Measurements from ENCODE around the gene RASSF8.

The RASSF8 gene

DNA sequence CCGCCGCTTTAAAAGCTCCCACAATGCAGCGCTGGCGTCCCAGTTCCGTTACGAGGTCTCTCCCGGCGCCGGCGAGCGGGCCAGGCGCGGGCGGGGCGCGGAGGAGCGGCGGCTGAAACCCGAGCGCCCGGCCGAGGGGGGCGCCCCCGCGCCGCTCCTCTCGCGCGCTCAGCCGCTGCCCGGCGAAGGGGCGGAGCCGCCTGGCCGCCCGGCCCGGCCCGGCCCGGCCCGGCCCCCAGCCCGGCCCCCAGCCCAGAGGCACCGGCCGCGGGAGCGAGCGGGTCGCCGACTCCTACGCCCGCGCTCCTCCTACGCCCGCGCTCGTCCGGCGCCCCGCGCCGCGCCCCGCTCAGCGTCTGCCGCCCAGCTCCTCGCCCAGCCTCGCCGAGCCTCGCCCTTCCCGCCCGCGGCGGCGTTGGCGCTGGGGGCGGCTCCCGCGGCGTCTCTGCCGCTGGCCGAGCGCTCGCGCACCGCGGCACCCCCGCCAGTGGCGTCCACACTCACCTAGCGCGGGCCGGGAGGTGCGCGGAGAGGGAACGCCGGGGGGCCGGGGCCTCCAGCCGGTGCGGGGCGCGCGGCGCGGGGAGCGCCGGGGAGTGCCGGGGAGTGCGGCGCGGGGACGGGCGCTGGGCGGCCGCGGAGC is at the start of gene RASSF8:
TSS of gene RASSF8 (plus strand) at position 255 of the 643 bp plus-strand sequence. CDS start 96,662 bp downstream, outside the sequence.
- no peak for DNase-seq

DNA sequence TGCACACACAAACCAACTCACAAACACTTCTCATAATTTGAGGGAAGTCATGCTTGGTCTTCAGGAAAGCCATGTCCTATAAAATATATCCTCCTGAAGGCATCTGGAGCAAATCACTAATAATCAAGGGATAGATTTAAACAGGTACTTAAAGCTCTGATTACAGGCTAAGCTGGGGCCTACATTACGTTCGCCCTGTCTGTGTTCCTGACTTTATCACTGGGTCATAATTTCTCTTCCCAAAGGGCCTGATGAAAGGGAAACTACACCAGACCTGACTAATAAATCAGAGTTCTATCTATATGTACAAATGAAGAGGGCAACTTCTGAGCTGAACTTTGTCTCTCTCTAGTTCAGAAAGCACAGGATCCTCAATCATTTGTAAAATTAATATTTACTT is 43.9 kb upstream of the RASSF8 start:
- DNase-seq, result no peak

DNA sequence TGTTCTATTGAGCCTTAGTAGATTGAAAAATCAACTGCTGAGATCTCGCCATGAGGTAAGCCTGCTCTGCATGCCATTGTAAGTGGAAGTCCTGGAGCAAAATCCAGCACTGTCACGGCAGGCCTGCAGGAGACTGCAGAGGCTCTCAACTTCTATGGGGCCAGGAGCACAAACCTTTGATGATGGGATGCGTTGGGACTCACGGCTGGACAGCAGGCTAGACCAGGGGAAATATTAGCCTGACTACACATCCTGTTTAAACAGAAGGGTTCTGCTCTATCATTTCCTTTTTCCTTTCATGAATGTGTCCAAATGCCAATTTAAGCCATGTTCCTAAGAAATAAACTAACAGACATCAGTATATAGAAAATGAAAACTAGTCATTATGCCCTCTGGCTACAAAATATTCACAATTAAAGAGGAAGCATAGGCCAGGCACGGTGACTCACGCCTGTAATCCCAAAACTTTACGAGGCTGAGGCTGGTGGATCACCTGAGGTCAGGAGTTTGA is 33.9 kb upstream of the RASSF8 start:
- no peak for DNase-seq

DNA sequence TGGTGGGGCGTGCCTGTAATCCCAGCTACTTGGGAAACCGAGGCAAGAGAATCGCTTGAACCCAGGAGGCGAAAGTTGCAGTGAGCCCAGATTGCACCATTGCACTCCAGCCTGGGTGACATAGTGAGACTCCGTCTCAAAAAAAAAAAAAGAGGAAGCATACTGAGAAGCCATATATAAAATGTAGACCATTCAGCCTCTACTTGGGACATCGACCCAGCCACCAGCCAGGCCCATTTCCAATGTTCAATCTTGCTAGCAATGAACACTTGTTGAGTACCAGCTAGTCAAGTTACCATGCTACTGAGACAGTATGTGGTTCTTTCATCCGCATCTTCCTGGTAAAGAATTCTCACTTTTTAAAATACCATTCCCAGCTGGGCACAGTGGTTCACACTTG is 33.4 kb upstream of the RASSF8 start:
- no peak for DNase-seq

DNA sequence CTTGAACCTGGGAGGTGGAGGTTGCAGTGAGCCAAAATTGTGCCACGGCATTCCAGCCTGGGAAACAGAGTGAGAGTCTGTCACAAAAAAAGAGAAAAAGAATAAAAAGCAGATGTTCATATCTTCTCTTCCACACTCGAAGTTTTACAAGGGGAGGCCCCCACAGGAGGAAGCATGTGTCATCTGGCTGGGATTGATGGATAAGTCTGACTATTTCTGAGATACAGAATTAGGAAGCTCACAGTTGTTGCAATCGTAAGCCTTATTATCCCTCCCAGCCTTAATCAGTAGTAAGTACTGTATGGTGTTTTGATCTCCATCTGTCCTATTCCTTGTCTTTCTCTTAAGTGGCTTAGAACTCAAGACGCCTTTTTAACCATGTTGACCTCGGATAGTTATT is 31.9 kb upstream of the RASSF8 start:
- no peak for DNase-seq

DNA sequence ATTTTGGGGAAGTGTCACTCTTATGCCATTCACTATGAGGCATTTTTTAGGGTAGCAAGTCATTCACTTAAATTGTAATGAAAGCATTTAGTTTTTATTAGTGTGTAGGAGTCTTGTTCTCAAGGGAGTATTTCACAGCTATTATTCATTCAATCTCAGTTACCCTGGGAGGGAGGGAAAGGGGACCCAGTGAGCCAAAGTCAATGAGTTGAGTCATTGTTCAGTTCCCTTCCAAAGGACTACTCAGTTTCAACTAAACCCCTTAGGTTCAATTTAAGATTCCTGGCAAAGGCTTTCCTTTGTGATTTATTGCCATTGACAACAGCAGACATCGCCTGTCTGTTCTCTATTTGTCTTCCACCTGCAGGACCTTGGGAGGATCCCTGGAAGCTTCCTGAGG is 29.3 kb upstream of the RASSF8 start:
- DNase-seq, result no peak

- DNase-seq, result no peak
Measured at GRCh38 chr12:25932971-25933370, 25.5 kb upstream of the RASSF8 start.

- no peak for DNase-seq
Measured at GRCh38 chr12:25934456-25934855, 24.0 kb upstream of the RASSF8 start.

DNA sequence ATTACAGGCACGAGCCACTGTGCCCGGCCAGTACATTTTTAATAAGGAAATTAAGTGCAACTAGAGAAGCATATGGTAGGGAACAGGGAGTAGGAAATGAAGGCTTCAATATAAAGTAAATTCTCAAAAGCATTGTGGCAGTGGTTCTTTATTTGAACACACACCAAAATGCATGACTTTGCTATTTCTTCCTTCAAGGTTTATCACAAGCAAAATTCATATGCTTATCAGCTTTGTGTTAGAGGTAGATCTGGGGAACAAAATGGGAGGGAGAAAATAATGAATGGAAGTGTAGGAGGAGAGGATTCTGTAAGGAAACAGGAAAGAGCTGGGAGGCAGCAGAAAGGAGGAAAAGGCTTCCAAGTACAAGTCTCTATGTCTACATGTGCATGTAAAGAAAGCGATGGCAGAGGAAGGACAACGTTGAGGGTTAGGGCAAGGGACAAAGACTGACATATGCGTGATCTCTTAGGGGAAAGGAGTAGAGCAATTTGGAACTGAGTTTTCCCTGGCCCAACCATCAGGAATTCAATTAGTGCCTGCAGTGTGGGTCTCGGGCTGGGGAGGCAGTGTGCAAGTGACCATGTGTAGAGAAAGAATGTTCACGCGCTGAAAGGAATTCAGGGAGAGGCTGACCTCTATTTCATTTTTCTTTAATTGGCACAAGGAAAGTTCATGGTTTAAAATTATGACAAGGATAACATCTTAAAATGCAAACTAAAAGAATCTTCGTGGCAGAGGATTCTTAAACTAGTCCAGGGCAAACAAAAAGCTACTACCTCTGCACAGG is 22.9 kb upstream of the RASSF8 start:
- no peak for DNase-seq

GRCh38 chr12:25937096-25937495 is 21.4 kb upstream of the RASSF8 start:
- no peak for DNase-seq

- no peak for DNase-seq
Measured at GRCh38 chr12:25938581-25938980, 19.9 kb upstream of the RASSF8 start.

- no peak for DNase-seq
Measured at GRCh38 chr12:25939606-25940005, 18.9 kb upstream of the RASSF8 start.

GRCh38 chr12:25940886-25941285 is 17.6 kb upstream of the RASSF8 start:
- DNase-seq, result no peak

GRCh38 chr12:25942709-25943108 is 15.8 kb upstream of the RASSF8 start:
- no peak for DNase-seq

GRCh38 chr12:25943940-25944339 is 14.5 kb upstream of the RASSF8 start:
- no peak for DNase-seq

GRCh38 chr12:25949343-25949742 is 9.1 kb upstream of the RASSF8 start:
- no peak for DNase-seq

- no peak for DNase-seq
Measured at GRCh38 chr12:25950329-25951115, 8.0 kb upstream of the RASSF8 start.

- no peak for DNase-seq
Measured at GRCh38 chr12:25957793-25958427, 572 bp upstream of the RASSF8 start.

DNA sequence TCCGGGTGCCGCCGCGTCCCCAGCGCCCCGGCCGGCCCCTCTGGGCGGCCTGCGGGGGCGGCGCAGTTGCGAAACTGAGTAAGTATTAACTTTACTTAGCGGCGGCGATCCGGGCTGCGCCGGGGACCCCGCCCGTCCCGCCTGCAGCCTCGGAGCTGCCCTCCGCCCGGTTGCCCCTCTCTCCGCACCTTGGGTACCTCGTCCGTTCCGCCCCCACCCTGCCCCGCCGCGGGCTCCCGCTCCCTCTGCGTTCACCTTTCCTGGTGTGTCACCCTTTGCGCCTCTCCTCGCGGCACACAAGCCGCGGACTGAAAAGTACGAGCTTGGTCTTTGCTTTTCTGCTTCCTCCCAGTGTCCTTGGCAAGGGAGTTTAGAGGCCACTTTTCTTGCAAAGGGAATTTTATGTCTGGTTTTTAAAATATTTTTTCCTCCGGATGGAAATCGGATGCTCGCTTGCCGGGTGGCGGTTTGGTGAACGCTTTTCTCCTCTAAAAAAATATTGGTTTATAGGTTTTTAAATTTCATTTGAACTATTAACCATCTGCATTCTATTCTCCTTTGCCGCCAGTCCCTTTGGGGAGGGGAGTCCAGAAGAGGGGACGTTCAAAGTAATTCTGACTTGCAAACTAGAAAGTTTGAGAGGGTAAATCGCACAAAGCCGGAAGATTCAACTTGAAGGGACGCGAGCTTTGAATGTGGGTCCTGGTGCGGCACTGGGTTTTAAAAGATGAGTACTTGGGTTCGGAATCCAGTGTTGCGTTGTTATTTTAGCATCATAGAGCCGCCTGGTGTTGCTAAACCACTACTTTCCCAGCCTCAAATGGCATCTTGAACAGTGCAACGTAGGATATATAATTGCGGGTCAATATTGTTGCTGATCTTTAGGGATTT is 834 bp downstream of the RASSF8 start:
- DNase-seq, result no peak

DNA sequence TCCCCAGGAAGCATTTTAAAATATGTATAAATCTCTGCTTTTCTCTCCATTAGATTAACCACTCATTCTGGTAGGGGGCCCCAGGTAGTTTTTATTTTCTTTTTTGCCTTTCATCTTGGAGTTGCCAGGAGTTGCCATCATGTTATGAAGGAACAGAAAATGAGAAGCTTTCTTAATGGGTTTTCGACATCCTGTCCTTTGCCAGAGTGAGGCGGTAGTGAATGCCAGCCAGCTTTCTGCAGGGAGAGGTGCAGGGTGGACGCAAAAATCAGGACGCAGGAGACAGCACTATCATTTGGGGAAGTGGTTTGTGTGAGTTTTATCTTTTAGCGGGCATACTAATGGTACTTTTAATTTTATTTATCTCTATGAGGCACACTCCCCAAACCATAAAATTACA is 1.7 kb downstream of the RASSF8 start:
- DNase-seq, result no peak

- no peak for DNase-seq
Measured at GRCh38 chr12:25960961-25961360, 2.5 kb downstream of the RASSF8 start.

DNA sequence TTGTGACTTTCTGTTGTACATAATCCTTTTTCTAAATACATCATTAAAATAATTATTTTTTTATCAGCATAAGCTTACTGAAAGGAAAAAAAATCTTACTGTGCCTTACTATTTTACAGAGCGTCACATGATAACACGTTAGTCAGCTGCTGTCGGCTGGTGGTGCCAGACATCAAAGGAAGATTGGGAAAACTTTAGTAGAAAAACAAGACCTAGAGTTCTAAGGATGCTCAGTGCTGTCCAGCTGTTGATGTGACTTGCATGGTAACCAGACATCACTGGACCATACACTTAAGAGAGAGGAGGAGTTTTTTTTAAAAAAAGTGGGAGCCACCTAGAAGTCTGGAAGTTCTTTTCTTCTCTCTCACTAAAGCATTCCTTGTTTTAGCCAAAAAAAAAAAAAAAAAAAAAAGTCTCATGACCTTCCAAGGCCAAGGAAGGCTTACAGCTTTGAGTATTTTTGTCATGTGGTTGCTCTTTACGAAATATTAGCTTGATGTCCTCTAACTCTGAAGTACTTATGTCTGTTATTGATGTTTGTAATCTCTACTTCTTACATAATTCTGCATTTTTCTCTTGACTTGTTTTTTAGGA is 4.5 kb downstream of the RASSF8 start:
- DNase-seq, result no peak
